Heart right ventricle (tissue), 16 donors: ENCODE measurements around the gene ZMYM1. TPM values are rescaled to one million over a fixed set of nuclear protein-coding genes. Genes with fewer than 3 reads are reported as not detected.

Source experiments
- ATAC-seq, 8 donors: fragments of 200-7000 bp; cut with Tn5 transposase; one replicate each; pipeline ENCODE4 v1.9.1; 2020; ENCODE audit warnings: mild to moderate bottlenecking in 8 of 8, moderate library complexity in 8 of 8, moderate number of reproducible peaks in 1 of 8
- DNase-seq, 2 donors: peaks; one replicate each; pipeline ENCODE4 v3.0.0-alpha.2; 2020
- H3K27ac ChIP-seq, 10 donors: fragments of 200-600 bp; sonication (generic) in 2 of 10; one replicate each; pipeline versions ENCODE4 v1.5.0 to v1.8.0; 2020 to 2022; ENCODE audit warnings: mild to moderate bottlenecking in 3 of 10
- H3K27me3 ChIP-seq, 7 donors: fragments of 200-600 bp; one replicate each; pipeline ENCODE4 v1.8.0; 2021 to 2022; ENCODE audit warnings: mild to moderate bottlenecking in 2 of 7
- H3K36me3 ChIP-seq, 9 donors: fragments of 200-600 bp; sonication (generic) in 1 of 9; one replicate each; pipeline versions ENCODE4 v1.5.0 to v1.8.0; 2020 to 2022; ENCODE audit warnings: mild to moderate bottlenecking in 2 of 9
- H3K4me1 ChIP-seq, 9 donors: fragments of 200-600 bp; sonication (generic) in 1 of 9; one replicate each; pipeline versions ENCODE4 v1.5.0 to v1.8.0; 2020 to 2022; ENCODE audit warnings: mild to moderate bottlenecking in 4 of 9
- H3K4me3 ChIP-seq, 10 donors: fragments of 200-600 bp; sonication (generic) in 2 of 10; one replicate each; pipeline versions ENCODE4 v1.5.0 to v1.8.0; 2020 to 2022; ENCODE audit warnings: mild to moderate bottlenecking in 7 of 10, moderate library complexity in 2 of 10
- H3K9me3 ChIP-seq, 11 donors: fragments of 200-600 bp in 10 of 11; sonication (generic) in 2 of 11; one replicate each; pipeline versions ENCODE4 v1.5.0 to v1.8.0; 2013 to 2022; ENCODE audit warnings: mild to moderate bottlenecking in 2 of 11, control low read depth in 1 of 11, moderate library complexity in 1 of 11
- WGBS, 2 donors: extraction: QIAGEN DNeasy Blood & Tissue Kit; methylation state at CpG; one replicate each; pipeline ENCODE4 v1.1.7; 2013; ENCODE audit warnings: inconsistent platforms in 1 of 2; 5-methylcytosine and 5-hydroxymethylcytosine counted together
- intact Hi-C, 10 donors: fragments of 100-400 bp; cut with DNase I; formaldehyde crosslinking; loops; one replicate each; pipeline versions ENCODE4 v1.11.1 to v1.14.2; 2022
- polyA plus RNA-seq, 2 donors: library from polyadenylated mRNA; stranded (reverse); fragments of 200-250 nt; gene quantifications; one replicate each; pipeline ENCODE4 v1.2.3, GENCODE V29; 2013
- total RNA-seq, 10 donors: library from RNA; stranded (reverse); fragmentation: NEBNext Ultra II Directional in 3 of 10; extraction: Animal tissue kit (Norgen Biotek cat#: 25700) in 3 of 10; gene quantifications; one replicate each; pipeline versions ENCODE4 v1.2.1 to v1.2.4, GENCODE V29; 2021 to 2023
- TF ChIP-seq, protein P1 (sequence below), 9 donors: fragments of 200-600 bp; sonication (generic) in 2 of 9; IDR thresholded peaks; one replicate each; pipeline versions ENCODE4 v1.5.0 to v1.8.0; 2021 to 2022; ENCODE audit warnings: antibody characterized with exemption in 9 of 9, mild to moderate bottlenecking in 5 of 9, moderate library complexity in 1 of 9
- donor health status: Arrhythmogenic right ventricular cardiomyopathy.
- donor health status: ischemic (EF 13 %, LVEDD 7.1; RV severe dilation, severe dysfunction).
- donor health status: healthy with polysubstance abuse.
- donor health status: DM: no; HTN: yes; CAD: no.
- donor health status: DM: no; HTN: no; CAD: no.
- donor health status: ischemic (EF 25% LVEDD 6.9; RV normal size, moderate dysfunction).
- donor health status: ischemic (EF 25% LVEDD 5.7; RV mildly dilated, moderate dysfunction).
- donor health status: healthy.
- donor health status: DM: yes; HTN: yes; CAD: no.
- donor health status: Ischemic cardiomyopathy.
- donor health status: ischemic (EF 35%, LVEDD 5.7; RV mildly dilated, moderate dysfunction).
- donor health status: nonischemic (EF 11% LVEDD 7.7; RV severe dilation, severe dysfunction).
- donor health status: DM: yes; HTN: yes; CAD: no.
- donor health status: PGD.
- donor health status: ischemic (EF 29% LVEDD 5.4; RV normal size, mild dysfunction).
- donor health status: nonischemic (EF 23%, LVEDD 6.1; RV moderate dilation, normal function).

ZMYM1 gene
- total and polyA plus RNA-seq, 12 donors: 1.2 to 11.0 (median 7.3) TPM

DNA sequence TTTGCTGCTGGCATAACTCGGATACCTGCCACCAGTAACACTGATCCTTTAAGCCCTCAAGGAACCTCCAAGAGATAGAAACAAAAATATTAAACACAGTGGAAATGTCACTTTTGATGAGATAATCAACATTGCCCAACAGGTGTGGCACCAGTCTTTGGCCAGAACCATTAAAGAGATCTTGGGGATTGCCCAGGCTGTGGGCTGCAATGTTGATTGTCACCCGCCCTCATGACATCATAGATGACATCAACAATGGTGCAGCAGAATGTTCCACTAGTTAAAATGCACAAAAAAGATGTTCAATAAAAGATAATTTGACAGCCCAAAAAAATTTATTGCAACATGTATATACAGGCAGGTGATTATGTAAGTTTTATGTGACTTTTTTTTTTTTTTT is 20.2 kb upstream of the ZMYM1 start:
- no peak overlapping the region for H3K27ac ChIP-seq
- H3K27me3 ChIP-seq: peaks cover 0 to 9% (median 0%) of the 10 kb centered on the region in 7 donors
- ATAC-seq (no peak), DNase-seq (no peak)
- no peak overlapping the region for H3K4me3 ChIP-seq
- peaks cover 0 to 16% (median 4%) of the 10 kb centered on the region in 11 donors for H3K9me3 ChIP-seq
- H3K36me3 ChIP-seq: no peaks in the 10 kb centered on the region
- peaks cover 0 to 7% (median 0%) of the 10 kb centered on the region in 9 donors for H3K4me1 ChIP-seq
- WGBS, 2 donors: 76 to 89% methylated on average over 2 of the region's 2 CpGs
- intact Hi-C loops: no loop called here
- TF ChIP-seq, protein P1, sequence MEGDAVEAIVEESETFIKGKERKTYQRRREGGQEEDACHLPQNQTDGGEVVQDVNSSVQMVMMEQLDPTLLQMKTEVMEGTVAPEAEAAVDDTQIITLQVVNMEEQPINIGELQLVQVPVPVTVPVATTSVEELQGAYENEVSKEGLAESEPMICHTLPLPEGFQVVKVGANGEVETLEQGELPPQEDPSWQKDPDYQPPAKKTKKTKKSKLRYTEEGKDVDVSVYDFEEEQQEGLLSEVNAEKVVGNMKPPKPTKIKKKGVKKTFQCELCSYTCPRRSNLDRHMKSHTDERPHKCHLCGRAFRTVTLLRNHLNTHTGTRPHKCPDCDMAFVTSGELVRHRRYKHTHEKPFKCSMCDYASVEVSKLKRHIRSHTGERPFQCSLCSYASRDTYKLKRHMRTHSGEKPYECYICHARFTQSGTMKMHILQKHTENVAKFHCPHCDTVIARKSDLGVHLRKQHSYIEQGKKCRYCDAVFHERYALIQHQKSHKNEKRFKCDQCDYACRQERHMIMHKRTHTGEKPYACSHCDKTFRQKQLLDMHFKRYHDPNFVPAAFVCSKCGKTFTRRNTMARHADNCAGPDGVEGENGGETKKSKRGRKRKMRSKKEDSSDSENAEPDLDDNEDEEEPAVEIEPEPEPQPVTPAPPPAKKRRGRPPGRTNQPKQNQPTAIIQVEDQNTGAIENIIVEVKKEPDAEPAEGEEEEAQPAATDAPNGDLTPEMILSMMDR (IDR thresholded peaks at IDR 0.05): no peak

DNA sequence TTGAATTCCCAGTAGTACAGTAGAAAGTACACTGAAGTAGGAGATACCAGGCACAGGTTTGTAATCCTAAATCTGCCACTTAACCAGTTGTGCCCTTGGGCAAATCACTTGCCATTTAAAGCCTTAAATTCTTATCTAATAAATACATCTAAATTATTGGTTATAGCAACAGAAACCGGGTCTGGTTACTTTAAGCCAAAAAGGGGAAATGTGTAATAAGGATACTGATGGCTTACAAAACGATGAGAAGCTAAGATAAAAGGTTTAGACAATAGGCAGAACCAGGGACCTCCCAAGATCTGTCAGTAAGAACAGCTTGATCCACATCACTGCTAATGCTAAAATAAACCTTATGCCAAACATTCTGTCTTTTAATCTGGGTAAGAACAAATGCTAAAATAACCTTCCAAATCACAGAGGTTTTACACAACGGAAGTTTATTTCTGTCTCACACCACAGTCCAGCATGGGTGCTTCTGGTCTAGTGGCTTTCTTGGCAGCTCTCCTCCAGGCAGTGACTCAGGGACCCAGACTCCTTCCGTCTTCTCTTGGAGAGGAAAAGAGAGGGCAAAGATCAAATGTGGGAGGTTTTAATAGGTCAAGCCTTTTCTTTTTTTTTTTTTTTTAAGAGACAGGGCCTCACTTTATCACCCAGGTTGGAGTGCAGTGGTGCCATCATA is 16.5 kb upstream of the ZMYM1 start:
- Histone ChIP-seq H3K27me3 (peaks cover 0 to 14% (median 2%) of the 10 kb centered on the region in 7 donors), H3K36me3 (no peaks in the 10 kb centered on the region), H3K27ac (peak overlapping the region in 1 of 10 donors; percentile 28), H3K9me3 (peaks cover 0 to 16% (median 4%) of the 10 kb centered on the region in 11 donors), H3K4me1 (peaks cover 0 to 7% (median 0%) of the 10 kb centered on the region in 9 donors), H3K4me3 (no peak overlapping the region)
- ATAC-seq (no peak), DNase-seq (no peak)
- WGBS, 2 donors: 52 to 59% methylated on average over 4 of the region's 4 CpGs
- intact Hi-C loops: no loop called here
- TF ChIP-seq, protein P1 (IDR thresholded peaks at IDR 0.05): no peak

DNA sequence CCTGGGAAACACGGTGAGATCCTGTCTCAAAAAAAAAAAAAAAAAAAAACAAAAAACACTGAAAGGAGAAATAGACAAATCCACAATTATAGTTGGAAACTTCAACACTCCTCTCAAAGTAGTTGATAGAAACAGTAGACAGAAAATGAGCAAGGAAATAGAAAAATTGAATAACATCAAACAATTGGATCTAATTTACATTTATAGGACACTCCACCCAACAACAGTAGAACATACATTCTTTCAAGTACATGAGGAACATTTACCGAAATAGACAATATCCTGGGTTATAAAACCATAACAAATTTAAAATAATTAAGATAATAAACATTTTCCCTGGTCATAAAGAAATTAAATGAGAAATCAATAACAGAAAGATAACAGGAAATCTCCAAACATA is 14.9 kb upstream of the ZMYM1 start:
- no peak overlapping the region for H3K4me3 ChIP-seq
- DNase-seq: no peak
- H3K9me3 ChIP-seq: peaks cover 0 to 12% (median 4%) of the 10 kb centered on the region in 11 donors
- TF ChIP-seq, protein P1 (IDR thresholded peaks at IDR 0.05): no peak
- intact Hi-C loops: no loop called here
- no peak for ATAC-seq
- no peaks in the 10 kb centered on the region for H3K36me3 ChIP-seq
- no peak overlapping the region for H3K27ac ChIP-seq
- WGBS, 2 donors: 77% methylated on average over 2 of the region's 2 CpGs
- H3K27me3 ChIP-seq: peaks cover 0 to 5% (median 0%) of the 10 kb centered on the region in 7 donors
- peaks cover 0 to 7% (median 0%) of the 10 kb centered on the region in 9 donors for H3K4me1 ChIP-seq

DNA sequence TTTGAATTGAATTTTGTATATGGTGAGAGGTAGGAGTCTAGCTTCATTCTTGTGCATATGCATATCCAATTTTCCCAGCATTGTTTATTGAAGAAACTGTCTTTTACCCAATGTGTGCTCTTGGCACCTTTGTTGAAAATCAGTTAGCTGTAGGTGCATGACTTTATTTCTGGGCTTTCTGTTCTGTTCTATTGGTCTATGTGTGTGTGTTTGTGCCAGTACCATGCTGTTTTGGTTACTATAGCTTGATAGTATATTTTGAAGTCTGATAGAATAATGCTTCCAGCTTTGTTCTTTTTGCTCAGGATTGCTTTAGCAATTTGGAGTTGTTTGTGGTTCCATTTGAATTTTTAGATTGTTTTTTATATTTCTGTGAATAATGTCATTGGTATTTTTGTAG is 9.4 kb upstream of the ZMYM1 start:
- H3K27me3 ChIP-seq: peaks cover 0 to 5% (median 0%) of the 10 kb centered on the region in 7 donors
- H3K36me3 ChIP-seq: no peaks in the 10 kb centered on the region
- ATAC-seq (no peak), DNase-seq (no peak)
- no peaks in the 10 kb centered on the region for H3K4me1 ChIP-seq
- no peak overlapping the region for H3K27ac ChIP-seq
- intact Hi-C loops: no loop called here
- TF ChIP-seq, protein P1 (IDR thresholded peaks at IDR 0.05): no peak
- peaks cover 0 to 14% (median 0%) of the 10 kb centered on the region in 11 donors for H3K9me3 ChIP-seq
- no peak overlapping the region for H3K4me3 ChIP-seq
